ENCODE measurements around the gene DACT3.

DACT3 gene, protein sequence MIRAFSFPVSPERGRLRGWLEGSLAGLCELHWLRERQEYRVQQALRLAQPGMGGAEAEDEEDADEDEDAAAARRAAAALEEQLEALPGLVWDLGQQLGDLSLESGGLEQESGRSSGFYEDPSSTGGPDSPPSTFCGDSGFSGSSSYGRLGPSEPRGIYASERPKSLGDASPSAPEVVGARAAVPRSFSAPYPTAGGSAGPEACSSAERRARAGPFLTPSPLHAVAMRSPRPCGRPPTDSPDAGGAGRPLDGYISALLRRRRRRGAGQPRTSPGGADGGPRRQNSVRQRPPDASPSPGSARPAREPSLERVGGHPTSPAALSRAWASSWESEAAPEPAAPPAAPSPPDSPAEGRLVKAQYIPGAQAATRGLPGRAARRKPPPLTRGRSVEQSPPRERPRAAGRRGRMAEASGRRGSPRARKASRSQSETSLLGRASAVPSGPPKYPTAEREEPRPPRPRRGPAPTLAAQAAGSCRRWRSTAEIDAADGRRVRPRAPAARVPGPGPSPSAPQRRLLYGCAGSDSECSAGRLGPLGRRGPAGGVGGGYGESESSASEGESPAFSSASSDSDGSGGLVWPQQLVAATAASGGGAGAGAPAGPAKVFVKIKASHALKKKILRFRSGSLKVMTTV

DNA sequence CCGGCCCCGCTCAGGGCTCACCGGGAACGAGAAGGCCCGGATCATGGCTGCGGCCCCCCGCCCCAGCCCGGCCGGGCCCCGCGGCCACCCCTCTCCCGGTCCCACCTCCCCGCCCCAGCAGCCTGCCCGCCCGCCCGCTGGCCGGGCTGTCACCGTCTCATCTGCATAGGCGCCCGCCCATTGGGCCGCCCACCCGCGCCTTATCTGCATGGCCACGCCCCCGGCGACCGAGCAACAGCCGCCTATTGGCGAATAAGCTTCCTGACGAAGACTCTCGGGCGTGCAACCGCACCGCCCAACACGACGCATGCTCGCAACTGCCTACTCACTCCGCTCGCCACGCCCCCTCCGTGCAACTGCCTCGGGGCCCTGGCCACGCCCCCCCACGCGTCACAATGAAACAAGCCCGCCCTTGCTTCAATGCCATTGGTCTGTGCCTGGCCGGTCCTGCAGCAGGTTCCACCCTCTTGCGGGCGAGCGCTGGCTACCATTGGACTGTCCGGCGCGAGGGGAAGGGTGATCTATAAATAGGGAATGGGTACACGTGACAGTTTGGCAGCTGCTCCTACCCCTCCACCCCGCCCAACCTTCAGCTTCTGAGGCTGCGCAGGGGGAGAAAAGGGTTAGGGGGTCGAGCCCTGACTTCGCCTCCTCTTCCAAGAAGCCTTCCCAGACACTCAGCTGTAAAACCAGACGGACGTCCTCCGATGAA is at the start of gene DACT3:
DACT3 (minus strand) TSS at position 163 of the 712 bp plus-strand sequence; CDS start at position 45, 118 bp downstream.
- DNase-seq (ENCODE audit: low read depth): peak; percentile 100
- H3K4me3 ChIP-seq (replicated peaks; ENCODE audit: low read depth, low read length): peak within 1 kb of the TSS; percentile 74
- TF ChIP-seq, protein P1, sequence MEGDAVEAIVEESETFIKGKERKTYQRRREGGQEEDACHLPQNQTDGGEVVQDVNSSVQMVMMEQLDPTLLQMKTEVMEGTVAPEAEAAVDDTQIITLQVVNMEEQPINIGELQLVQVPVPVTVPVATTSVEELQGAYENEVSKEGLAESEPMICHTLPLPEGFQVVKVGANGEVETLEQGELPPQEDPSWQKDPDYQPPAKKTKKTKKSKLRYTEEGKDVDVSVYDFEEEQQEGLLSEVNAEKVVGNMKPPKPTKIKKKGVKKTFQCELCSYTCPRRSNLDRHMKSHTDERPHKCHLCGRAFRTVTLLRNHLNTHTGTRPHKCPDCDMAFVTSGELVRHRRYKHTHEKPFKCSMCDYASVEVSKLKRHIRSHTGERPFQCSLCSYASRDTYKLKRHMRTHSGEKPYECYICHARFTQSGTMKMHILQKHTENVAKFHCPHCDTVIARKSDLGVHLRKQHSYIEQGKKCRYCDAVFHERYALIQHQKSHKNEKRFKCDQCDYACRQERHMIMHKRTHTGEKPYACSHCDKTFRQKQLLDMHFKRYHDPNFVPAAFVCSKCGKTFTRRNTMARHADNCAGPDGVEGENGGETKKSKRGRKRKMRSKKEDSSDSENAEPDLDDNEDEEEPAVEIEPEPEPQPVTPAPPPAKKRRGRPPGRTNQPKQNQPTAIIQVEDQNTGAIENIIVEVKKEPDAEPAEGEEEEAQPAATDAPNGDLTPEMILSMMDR (IDR thresholded peaks at IDR 0.05; ENCODE audit: low read length, missing control alignments): no peak

DNA sequence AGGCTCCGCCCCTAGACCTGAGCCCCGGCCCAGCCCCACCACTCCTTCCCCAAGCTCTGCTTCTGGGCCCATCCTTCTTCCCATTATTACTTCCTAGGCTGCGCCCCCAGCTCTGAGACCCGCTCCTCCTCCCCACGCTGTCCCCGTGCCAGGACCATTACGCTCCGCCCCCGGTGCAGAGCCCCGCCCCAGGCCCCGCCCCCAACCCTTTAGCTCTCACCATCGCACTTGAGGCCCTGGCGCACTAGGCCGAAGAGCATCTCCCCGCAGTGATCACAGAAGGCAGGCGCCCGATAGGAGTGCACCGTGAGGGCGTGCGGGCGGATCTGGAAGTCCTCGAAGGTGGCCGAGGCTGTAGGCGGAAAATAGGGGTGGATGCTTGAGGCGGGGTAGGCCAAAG is 49.7 kb upstream of the DACT3 start:
- no peak for DNase-seq (ENCODE audit: low read depth)
- H3K4me3 ChIP-seq (replicated peaks; ENCODE audit: low read depth, low read length): no peak overlapping the region
- TF ChIP-seq, protein P1 (IDR thresholded peaks at IDR 0.05; ENCODE audit: low read length, missing control alignments): no peak

DNA sequence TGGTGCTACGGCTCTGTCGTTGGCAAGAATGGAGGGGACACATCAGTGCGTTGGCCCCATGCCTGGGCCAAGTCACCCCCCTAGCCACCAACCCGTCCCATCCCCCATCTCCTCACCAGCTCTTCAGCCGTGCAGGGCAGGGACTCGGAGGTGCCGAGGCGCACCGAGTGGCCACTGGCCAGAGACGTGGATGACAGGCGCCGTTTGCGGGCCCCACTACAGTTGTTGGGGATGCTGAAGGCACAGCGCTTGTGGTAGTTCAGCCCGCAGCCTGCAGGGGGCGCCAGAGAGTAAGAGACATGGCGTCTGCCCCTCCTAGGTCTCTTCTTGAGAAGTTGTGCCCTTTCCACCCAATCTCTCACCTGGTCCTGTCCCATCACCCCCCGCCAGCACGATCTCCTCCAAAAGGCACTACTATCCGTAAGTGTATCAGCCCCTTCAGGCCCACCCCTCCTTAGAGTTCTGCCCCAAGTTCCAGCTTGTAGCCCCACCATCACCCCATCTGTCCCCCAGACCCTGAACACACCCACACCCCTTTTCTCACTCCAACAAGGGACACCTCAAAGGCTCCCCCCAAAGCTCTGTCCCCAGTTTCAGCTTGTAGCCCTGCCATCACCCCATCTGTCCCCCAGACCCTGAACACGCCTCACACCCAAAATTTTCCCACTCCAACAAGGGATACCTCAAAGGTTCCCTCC is 43.5 kb upstream of the DACT3 start:
- TF ChIP-seq, protein P1 (IDR thresholded peaks at IDR 0.05; ENCODE audit: low read length, missing control alignments): peak; percentile 93
- H3K4me3 ChIP-seq (replicated peaks; ENCODE audit: low read depth, low read length): no peak overlapping the region
- DNase-seq (ENCODE audit: low read depth): peak; percentile 55

DNA sequence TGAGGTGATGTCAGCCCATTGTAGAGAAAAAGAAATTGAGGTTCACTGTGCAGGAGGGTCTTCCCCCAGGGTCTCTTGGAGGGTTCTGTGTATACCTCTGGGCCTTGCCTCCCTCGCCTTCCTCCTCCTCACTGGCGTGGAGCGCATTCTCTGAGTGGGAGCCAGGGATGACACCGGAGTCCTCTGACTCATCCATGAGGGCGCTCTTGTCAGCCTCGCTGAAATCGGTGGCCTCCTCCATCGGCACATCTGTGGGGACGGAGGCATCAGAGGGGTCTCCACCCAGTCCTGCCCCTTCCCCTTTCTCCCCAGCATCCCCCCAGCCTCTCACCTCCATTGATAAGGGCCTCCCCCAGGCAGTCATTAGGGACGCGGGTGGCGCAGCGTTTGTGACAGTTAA is 39.7 kb upstream of the DACT3 start:
- DNase-seq (ENCODE audit: low read depth): no peak
- H3K4me3 ChIP-seq (replicated peaks; ENCODE audit: low read depth, low read length): no peak overlapping the region
- TF ChIP-seq, protein P1 (IDR thresholded peaks at IDR 0.05; ENCODE audit: low read length, missing control alignments): no peak

DNA sequence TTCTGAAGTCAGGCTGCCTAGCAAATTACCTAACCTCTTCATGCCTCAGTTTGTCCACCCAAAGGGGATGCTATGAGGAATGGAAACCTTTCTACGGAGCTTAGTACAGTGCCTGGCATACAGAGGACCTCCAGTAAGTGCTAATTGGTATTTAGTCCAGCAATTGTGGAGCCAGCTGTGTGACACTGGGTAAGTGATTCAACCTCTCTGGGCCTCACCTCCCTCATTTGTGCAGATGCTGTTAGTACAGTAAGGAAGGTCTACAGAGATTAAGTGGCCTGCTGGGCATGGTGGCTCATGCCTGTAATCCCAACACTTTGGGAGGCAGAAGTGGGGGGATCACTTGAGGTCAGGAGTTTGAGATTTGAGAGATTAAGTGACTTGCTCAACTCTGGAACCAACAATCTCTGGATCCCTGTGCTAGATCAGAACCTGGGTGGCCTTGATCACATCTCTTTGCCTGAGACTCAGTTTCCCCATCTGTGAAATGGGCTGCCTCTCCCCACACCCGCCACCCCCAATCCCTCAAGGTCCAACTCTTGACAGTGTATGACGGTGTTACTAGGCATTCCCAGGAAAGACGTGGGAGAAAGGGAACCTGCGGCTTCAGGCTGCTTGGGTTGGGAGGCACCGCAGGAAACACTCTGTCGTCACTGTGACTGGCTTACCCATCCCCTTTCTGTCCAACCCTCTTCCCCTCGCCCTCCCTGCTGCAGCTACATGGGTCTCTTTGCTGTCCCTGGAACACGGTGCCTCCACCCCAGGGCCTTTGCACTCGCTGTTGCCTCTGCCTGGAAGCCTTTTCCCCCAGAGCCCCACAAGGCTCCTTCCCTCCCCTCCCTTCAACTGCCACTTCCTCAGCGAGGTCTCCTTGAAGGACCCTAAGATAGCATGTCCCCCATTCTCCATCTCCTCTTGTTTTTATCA is 37.7 kb upstream of the DACT3 start:
- no peak overlapping the region for H3K4me3 ChIP-seq (replicated peaks; ENCODE audit: low read depth, low read length)
- no peak for DNase-seq (ENCODE audit: low read depth)
- TF ChIP-seq, protein P1 (IDR thresholded peaks at IDR 0.05; ENCODE audit: low read length, missing control alignments): no peak

Data from fibroblast of pulmonary artery (primary cell).